B cell (primary cell): Measurements from ENCODE around the gene MOB3C. TPM values are rescaled to one million over a fixed set of nuclear protein-coding genes. Genes with fewer than 3 reads are reported as not detected.
"Not testable (repeated sequence)": the region's sequence is repeated elsewhere in the genome, so short reads cannot be mapped to it uniquely, and the experiment has no call there.

Experiments used
- ATAC-seq: fragments of 200-7000 bp; cut with Tn5 transposase; one replicate; pipeline ENCODE4 v1.10.0; 2021; ENCODE audit warnings: low read depth, mild to moderate bottlenecking, moderate number of reproducible peaks, moderate library complexity
- CTCF ChIA-PET: fragments of 350-600 bp; sonication (Branson Sonifier 250); formaldehyde crosslinking; loops from one replicate; lab custom pipeline; 2021; ENCODE audit warnings: antibody characterized with exemption, inconsistent platforms; lab: Charles Lee
- POLR2A ChIA-PET: fragments of 350-600 bp; sonication (Branson Sonifier 250); formaldehyde crosslinking; loops from one replicate; lab custom pipeline; 2021; ENCODE audit warnings: antibody characterized with exemption; lab: Charles Lee
- DNase-seq: peaks from one replicate; pipeline ENCODE4 v3.0.0; 2013
- H2AFZ ChIP-seq: 2 replicates; pipeline ENCODE4 v1.6.1; 2012; ENCODE audit warnings: mild to moderate bottlenecking, low read depth, low read length; ENCODE audit not compliant: insufficient read depth, poor library complexity, severe bottlenecking
- H3K27ac ChIP-seq, 2 donors: 1 replicate in 1 of 2; 2 replicates in 1 of 2; pipeline ENCODE4 v1.5.1; 2012 to 2013; ENCODE audit warnings: low read length in 2 of 2, mild to moderate bottlenecking in 2 of 2, moderate library complexity in 1 of 2
- H3K27me3 ChIP-seq, 4 experiments: fragments of 200-600 bp in 1 of 4; sonication (generic) in 1 of 4; replicated peaks in 1 of 4; 1 replicate in 2 of 4; 2 replicates in 2 of 4; pipeline versions ENCODE4 v1.6.1 to v1.7.0; 2013 to 2016; ENCODE audit warnings: low read length in 3 of 4, mild to moderate bottlenecking in 2 of 4, mixed read lengths in 1 of 4, moderate library complexity in 1 of 4; ENCODE audit not compliant: insufficient read depth in 4 of 4, control insufficient read depth in 3 of 4; ENCODE audit errors: control extremely low read depth in 1 of 4
- H3K36me3 ChIP-seq, 2 experiments: replicated peaks in 1 of 2; 1 replicate in 1 of 2; 2 replicates in 1 of 2; pipeline versions ENCODE4 v1.6.1 to v1.7.1; 2013; ENCODE audit warnings: low read length in 1 of 2; ENCODE audit not compliant: insufficient read depth in 2 of 2, control insufficient read depth in 1 of 2; ENCODE audit errors: control extremely low read depth in 1 of 2, extremely low read depth in 1 of 2
- H3K4me1 ChIP-seq, 2 donors: fragments of 200-600 bp in 1 of 2; sonication (generic) in 1 of 2; 1 replicate in 1 of 2; 2 replicates in 1 of 2; pipeline versions ENCODE4 v1.5.1 to v1.6.1; 2013 to 2017; ENCODE audit warnings: low read length in 2 of 2; ENCODE audit not compliant: control insufficient read depth in 2 of 2, insufficient read depth in 2 of 2
- H3K4me2 ChIP-seq: replicated peaks from 2 replicates; pipeline ENCODE3; 2012; ENCODE audit warnings: mild to moderate bottlenecking, low read depth, low read length; ENCODE audit not compliant: poor library complexity, severe bottlenecking
- H3K4me3 ChIP-seq, 5 experiments: fragments of 200-600 bp in 1 of 5; sonication (generic) in 1 of 5; 1 replicate in 3 of 5; 2 replicates in 2 of 5; pipeline versions ENCODE4 v1.5.1 to v1.7.0; 2011 to 2016; ENCODE audit warnings: low read length in 4 of 5, mild to moderate bottlenecking in 4 of 5, low read depth in 2 of 5, control low read depth in 1 of 5, moderate library complexity in 1 of 5; ENCODE audit not compliant: insufficient read depth in 1 of 5; ENCODE audit errors: control extremely low read depth in 1 of 5, extremely low read depth in 1 of 5
- H3K79me2 ChIP-seq: fragments of 200-600 bp; sonication (generic); one replicate; pipeline ENCODE4 v1.6.0; 2016; ENCODE audit warnings: low read length; ENCODE audit not compliant: control insufficient read depth, insufficient read depth
- H3K9ac ChIP-seq: fragments of 200-600 bp; sonication (generic); 2 replicates; pipeline ENCODE4 v1.6.1; 2017; ENCODE audit warnings: mild to moderate bottlenecking, low read length, moderate library complexity
- H3K9me3 ChIP-seq, 3 donors: one replicate each; pipeline versions ENCODE4 v1.6.1 to v1.7.1; 2013; ENCODE audit warnings: low read length in 2 of 3; ENCODE audit not compliant: control insufficient read depth in 2 of 3, insufficient read depth in 1 of 3; ENCODE audit errors: control extremely low read depth in 1 of 3
- H4K20me1 ChIP-seq: 2 replicates; pipeline ENCODE4 v1.6.0; 2012; ENCODE audit warnings: mild to moderate bottlenecking, low read length; ENCODE audit not compliant: insufficient read depth, control insufficient read depth, poor library complexity, severe bottlenecking
- H3K27ac Mint-ChIP-seq: one replicate; pipeline ENCODE4 v1.8.0; 2021; ENCODE audit warnings: mixed read lengths
- H3K27me3 Mint-ChIP-seq: one replicate; pipeline ENCODE4 v1.8.0; 2021; ENCODE audit warnings: mixed read lengths
- H3K4me1 Mint-ChIP-seq: one replicate; pipeline ENCODE4 v1.8.0; 2021; ENCODE audit warnings: mixed read lengths
- H3K4me3 Mint-ChIP-seq: one replicate; pipeline ENCODE4 v1.8.0; 2021; ENCODE audit warnings: mixed read lengths
- H3K9me3 Mint-ChIP-seq: one replicate; pipeline ENCODE4 v1.8.0; 2022; ENCODE audit warnings: mixed read lengths; ENCODE audit not compliant: insufficient read depth
- EZH2 ChIP-seq: IDR thresholded peaks from 2 replicates; pipeline ENCODE4 v1.6.1; 2012; ENCODE audit warnings: borderline replicate concordance, low read depth, mild to moderate bottlenecking, moderate library complexity, low read length; ENCODE audit not compliant: insufficient read depth, poor library complexity, severe bottlenecking
- WGBS: methylation state at CpG from one replicate; pipeline ENCODE4 v1.1.5; 2013; ENCODE audit warnings: missing lambda C conversion rate; ENCODE audit not compliant: insufficient coverage; 5-methylcytosine and 5-hydroxymethylcytosine counted together
- intact Hi-C: fragments of 100-400 bp; cut with micrococcal nuclease; formaldehyde crosslinking; loops from one replicate; pipeline ENCODE4 v1.10.0; 2022
- polyA plus RNA-seq: library from polyadenylated mRNA; depleted of rRNA; stranded (reverse); fragments of >200 nt; gene quantifications from 2 replicates; pipeline ENCODE4 v1.2.3, GENCODE V29; 2012
- total RNA-seq, 2 donors: library from RNA; stranded (reverse); fragments of 120-200 nt in 1 of 2; gene quantifications; 1 replicate in 1 of 2; 2 replicates in 1 of 2; pipeline versions ENCODE4 v1.2.3 to v1.2.4, GENCODE V29; 2013 to 2022
- TF ChIP-seq, protein P1 (sequence below): fragments of 200-600 bp; IDR thresholded peaks from one replicate; pipeline ENCODE4 v1.8.0; 2022; ENCODE audit warnings: antibody characterized with exemption, mild to moderate bottlenecking

MOB3C gene
- total and polyA plus RNA-seq, 2 donors (not counting 1 experiment from before 2014, with no cell fraction given) = 18.9 to 19.2 TPM

DNA sequence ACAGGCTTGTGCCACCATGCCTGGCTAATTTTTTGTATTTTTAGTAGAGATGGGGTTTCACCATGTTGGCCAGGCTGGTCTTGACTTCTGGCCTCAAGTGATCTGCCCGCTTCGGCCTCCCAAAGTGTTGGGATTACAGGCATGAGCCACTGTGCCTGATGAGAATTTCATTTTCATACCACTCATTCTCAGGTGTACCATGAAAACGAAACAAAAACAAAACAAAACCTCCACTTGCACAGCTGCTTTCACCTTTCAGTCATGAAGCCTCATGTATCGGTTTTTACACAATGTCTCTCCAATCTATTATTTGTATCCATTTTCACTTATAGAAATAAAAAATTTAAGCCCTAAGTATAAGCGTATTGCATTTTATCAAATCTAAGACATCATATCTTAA lies 43.5 kb upstream of the MOB3C start:
- H3K27me3 ChIP-seq, ATAC-seq, H3K27me3 Mint-ChIP-seq, intact Hi-C loops, H4K20me1 ChIP-seq, H3K9me3 Mint-ChIP-seq, H3K4me3 Mint-ChIP-seq, CTCF ChIA-PET, H3K4me1 Mint-ChIP-seq, H3K4me3 ChIP-seq, POLR2A ChIA-PET, H3K79me2 ChIP-seq, H2AFZ ChIP-seq, H3K4me1 ChIP-seq, H3K27ac ChIP-seq, DNase-seq, H3K9ac ChIP-seq, H3K4me2 ChIP-seq, H3K9me3 ChIP-seq, H3K27ac Mint-ChIP-seq: not testable (repeated sequence)
- 71% methylated on average over 1 of the region's 5 CpGs for WGBS
- H3K36me3 ChIP-seq = peaks cover 9 to 39% of the 10 kb centered on the region in 2 experiments

DNA sequence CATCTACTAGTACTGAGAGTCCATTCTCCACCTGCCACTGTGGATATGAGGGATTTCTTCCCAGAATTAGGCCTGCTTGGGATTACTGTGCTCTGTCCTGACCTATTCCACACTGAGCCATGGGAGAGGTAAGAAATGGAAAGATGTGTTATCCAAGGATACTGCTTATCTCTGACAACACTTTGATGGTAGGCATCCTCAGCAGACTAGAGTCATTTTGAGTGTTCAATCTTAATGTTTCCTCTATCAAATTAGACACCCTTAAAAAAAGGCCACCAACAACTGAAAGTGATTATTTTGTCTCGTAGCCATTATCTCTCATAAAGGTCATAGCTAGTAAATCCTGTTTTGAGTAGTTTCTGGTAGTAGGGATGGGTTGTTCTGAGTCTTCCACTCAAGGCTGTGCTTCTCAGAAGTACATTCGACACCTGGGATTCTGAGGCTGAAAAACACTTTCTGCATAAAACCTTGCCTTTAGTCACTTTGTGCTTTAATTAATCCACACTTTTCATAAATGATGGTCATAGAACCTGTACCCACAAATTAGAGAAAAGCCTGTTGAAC lies 42.8 kb upstream of the MOB3C start:
- H3K4me1 ChIP-seq = no peaks in the 10 kb centered on the region
- H3K27me3 ChIP-seq = no peaks in the 10 kb centered on the region
- DNase-seq (no peak), ATAC-seq (no peak)
- no peaks in the 10 kb centered on the region for H3K27me3 Mint-ChIP-seq
- no peaks in the 10 kb centered on the region for H3K9me3 Mint-ChIP-seq
- POLR2A ChIA-PET = no interaction called here
- intact Hi-C loops = no loop called here
- no peaks in the 10 kb centered on the region for H3K79me2 ChIP-seq
- CTCF ChIA-PET = no interaction called here
- no peak overlapping the region for H3K9ac ChIP-seq
- no peak overlapping the region for H3K27ac ChIP-seq
- WGBS = 100% methylated on average over 1 of the region's 2 CpGs
- H3K4me1 Mint-ChIP-seq = no peaks in the 10 kb centered on the region
- H3K4me3 ChIP-seq = no peak overlapping the region
- H3K4me3 Mint-ChIP-seq = no peak overlapping the region
- no peak overlapping the region for H3K4me2 ChIP-seq
- H3K27ac Mint-ChIP-seq = no peak overlapping the region
- no peak overlapping the region for H2AFZ ChIP-seq
- no peaks in the 10 kb centered on the region for H3K9me3 ChIP-seq
- H3K36me3 ChIP-seq = peaks cover 9 to 38% of the 10 kb centered on the region in 2 experiments
- no peaks in the 10 kb centered on the region for H4K20me1 ChIP-seq
- no peak for TF ChIP-seq EZH2
- TF ChIP-seq, protein P1, sequence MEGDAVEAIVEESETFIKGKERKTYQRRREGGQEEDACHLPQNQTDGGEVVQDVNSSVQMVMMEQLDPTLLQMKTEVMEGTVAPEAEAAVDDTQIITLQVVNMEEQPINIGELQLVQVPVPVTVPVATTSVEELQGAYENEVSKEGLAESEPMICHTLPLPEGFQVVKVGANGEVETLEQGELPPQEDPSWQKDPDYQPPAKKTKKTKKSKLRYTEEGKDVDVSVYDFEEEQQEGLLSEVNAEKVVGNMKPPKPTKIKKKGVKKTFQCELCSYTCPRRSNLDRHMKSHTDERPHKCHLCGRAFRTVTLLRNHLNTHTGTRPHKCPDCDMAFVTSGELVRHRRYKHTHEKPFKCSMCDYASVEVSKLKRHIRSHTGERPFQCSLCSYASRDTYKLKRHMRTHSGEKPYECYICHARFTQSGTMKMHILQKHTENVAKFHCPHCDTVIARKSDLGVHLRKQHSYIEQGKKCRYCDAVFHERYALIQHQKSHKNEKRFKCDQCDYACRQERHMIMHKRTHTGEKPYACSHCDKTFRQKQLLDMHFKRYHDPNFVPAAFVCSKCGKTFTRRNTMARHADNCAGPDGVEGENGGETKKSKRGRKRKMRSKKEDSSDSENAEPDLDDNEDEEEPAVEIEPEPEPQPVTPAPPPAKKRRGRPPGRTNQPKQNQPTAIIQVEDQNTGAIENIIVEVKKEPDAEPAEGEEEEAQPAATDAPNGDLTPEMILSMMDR = no peak
